Activated CD8-positive, alpha-beta memory T cell treated with anti-CD3 and anti-CD28 coated beads for 4 hours (primary cell): ENCODE results near the gene ABCA1.
"Not testable (repeated sequence)": the region's sequence is repeated elsewhere in the genome, so short reads cannot be mapped to it uniquely, and the experiment has no call there.

Source experiments
- DNase-seq, 2 donors: peaks; one replicate each; pipeline ENCODE4 v3.0.0-alpha.2; 2020; ENCODE audit warnings: low read depth in 2 of 2

Gene ABCA1

DNA sequence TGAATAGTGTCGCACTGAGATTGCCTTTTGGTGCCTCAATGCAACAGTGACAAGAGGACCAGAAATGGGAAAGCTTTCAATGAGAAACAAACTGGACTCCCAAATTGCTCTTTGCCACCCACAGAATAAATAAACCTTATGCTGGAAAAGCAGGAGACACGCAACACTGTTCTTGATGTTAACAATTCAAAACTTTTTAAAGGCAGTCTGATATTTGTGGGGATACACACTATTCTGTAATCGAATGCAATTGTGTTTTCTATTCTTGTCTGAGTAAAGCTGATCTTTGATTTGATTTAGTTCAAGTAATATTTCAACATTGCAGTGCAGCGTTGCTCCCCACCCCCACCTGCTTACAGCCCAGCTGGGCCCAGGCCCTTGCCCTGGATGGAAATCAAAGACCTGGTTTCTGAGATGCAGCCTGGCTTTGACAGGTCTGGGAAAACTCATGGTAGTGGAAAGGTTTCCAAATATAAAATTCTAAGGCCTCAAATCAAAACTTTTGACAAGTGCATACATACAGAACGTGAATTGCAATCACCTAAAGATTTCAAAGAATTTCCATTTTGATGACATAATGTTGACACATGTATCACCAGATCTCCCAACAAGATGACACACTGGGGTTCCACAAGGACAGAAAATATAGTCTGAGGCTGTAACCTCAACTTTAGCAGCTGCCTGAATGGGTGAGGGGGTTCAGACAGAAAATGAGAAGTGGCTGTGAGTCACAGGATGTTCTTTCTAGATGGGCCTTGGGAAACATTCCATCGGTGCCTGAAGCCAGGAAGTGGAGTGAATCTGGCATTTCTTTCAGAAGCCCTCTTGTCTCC, 55.1 kb downstream of the ABCA1 start:
- DNase-seq, result no peak

GRCh38 chr9:104871961-104872527, 55.9 kb downstream of the ABCA1 start:
- no peak for DNase-seq

DNA sequence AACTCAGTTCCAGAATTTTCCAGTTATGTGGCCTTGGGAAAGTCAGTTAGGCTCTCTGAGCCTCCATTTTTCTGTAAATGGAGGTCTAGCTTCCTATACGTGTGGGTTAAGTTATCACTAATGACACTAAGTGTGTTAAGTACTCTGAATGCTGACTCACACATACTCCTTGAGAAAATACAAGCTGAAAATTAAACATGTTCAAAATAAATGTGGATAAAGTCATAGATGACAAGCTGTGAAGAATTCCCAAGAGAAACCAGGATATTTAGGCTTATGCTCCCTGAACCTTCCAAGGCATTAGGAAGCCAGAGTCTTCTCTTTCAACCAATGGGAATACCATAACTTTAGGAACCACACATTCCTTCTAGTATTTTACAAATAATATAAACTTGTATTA, 58.1 kb downstream of the ABCA1 start:
- DNase-seq, result no peak

GRCh38 chr9:104868687-104869404, 59.1 kb downstream of the ABCA1 start:
- DNase-seq, result no peak

GRCh38 chr9:104868303-104868686, 59.7 kb downstream of the ABCA1 start:
- no peak for DNase-seq

GRCh38 chr9:104866191-104866590, 61.8 kb downstream of the ABCA1 start:
- no peak for DNase-seq

GRCh38 chr9:104864675-104865104, 63.3 kb downstream of the ABCA1 start:
- no peak for DNase-seq

DNA sequence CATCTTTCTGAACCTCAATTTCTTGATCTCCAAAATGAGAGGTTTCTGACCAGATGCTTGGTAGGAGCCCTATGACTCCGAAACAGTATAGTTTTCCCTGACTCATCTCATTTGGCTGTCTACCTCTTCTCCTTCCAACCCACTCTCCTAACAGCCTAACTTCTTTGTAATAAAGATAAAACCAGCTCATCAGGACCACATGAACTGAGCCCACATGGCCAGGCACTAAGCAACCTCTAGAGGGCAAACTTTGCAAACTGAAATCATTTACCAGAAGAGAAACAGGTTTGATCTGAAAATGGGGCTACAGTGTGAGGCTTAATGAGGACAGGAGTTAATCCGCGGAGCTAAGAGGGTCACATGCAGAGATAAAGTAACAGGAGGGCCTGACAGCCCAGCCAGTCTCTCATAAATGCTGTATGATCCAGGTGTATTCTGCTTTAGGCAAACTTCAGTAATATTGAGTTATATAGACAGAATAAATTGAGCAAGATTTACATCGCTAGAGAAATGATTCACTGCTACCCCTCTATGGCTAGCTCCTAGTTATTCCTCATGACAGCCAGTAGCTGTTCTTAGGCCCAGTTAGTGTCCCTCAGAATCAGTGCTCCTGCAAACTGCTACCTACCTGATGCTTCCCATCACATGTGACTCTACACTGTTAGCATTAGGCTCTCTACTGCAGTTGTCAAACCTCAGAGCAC, 64.6 kb downstream of the ABCA1 start:
- DNase-seq, result peak in 1 of 2 donors; percentile 2

DNA sequence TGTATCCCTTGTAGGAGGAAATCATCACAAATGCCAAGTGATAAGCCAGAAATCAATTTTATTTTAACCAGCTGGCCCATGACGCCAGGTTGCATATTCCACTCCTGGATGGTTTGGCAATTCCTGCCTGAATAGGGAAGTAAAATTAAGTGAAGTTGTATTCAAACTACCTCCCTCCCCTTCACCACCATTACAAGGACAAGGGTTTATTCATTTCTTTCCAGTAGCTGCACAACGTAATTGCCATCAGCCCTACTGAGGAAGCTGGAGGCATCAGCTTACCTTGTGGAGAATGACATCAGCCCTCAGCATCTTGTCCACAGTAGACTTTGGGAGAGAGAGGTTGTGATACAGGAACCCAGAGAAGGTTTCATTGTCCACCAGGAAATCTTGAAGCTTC, 66.6 kb downstream of the ABCA1 start:
- no peak for DNase-seq

DNA sequence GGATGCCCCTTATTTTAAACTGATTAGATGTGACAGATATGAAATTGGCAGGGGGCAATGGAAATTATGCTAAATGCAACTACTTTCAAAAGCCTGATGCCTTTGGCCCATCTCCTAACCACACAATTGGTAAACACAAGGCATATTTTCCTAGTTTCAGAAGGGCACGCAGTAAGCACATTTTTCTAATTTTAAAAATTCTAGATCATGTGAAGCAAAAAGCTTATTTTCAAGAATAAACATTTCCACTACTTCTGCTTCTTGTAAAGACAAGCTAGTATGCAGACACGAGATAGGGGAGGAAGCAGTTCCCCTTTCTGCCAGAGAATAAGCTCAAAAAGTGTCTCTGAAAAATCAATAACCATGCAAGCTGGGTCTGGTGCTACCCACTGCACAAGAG, 67.7 kb downstream of the ABCA1 start:
- DNase-seq, result no peak

DNA sequence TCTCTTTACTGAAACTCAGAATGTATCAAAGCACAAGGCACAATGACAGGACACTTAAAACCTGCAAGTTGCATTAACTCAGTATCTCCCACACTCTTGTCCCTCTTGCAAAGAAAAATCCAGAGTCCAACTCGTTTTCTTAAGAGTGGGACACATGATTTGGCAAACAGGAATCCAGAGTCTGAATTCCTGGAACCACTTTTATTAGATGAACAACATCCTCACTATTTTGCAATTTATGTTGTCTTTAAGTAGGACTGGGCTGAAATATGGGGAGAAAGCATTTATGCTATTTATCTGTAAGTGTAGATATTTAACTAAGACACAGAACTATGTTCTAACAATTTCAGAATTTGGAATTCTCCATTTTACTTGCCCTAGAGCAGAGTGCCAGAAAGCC, 69.1 kb downstream of the ABCA1 start:
- DNase-seq, result no peak

DNA sequence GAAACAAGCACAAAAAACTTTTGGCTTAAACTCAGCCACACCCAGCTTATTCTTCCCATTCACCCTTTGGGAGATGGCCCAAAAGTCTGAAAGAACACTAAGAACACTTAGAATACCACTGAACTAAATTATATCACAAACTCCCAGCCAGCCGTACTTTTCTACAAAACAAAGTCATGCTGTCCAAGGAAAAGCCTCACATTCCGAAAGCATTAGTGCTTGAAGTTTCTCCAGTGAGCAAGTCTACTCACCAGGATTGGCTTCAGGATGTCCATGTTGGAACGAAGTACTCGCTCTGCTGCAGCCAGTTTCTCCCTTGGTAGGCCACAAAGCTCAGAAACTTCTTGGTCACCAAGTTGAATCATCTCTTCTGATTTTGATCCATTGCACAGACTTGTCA, 69.7 kb downstream of the ABCA1 start:
- no peak for DNase-seq

DNA sequence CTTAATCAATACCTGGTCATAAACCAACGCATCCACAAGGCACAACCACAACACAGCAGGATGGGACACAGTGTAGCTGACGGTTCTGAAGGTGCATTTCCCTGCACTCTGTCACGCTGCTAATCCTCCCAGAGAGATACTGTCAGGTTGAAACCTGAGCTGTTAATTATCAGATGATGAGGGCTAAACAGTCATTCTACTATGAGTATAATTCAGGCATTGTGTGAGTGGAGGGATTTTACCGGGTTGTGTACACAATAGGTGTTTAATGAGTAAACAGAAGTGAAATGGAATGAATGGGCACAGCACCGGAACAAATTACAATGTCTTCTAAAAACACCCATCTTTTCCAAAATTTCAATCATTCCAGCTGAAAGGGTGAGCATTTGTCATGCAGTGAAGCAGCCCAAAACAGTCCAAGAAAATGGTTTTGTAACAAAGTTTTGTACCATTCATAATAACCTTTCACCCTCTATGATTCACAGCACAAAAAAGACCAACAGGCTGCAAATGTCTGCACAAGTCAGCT, 71.5 kb downstream of the ABCA1 start:
- DNase-seq, result no peak

- DNase-seq, result no peak
These were observed 72.1 kb downstream of the ABCA1 start for GRCh38 chr9:104855807-104856206.

DNA sequence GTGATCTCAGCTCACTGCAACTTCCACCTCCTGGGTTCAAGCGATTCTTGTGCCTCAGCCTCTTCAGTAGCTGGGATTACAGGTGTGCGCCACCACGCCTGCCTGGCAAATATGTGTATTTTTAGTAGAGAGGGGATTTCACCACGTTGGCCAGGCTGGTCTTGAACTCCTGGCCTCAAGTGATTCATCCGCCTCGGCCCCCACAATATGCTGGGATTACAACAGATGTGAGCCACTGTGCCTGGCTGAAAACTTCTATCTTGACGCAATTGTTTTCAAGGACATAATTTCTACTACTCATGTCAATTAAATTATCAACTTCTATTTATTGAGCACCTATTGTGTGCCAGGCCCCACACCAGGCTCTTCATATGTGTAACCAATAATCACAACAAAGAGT, 72.7 kb downstream of the ABCA1 start:
- DNase-seq, result not testable (repeated sequence)

DNA sequence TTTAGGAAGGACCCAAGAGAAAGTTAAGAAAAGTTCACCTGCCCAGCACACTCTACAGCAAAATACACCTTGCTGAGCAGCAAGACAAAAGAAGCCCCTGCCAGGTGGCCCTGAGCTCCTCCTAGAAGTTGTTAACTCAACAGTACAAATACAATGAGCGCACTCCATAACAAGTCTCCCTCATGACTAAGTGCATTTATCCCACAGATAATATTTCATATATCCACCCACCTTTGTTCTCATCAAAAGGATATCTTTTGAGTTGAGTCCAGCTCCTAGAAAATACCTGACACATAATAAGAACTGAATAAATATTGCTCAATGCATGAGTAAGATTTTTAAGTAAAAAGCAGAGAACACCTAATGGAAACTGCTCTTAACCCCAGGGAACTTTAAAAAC, 73.3 kb downstream of the ABCA1 start:
- DNase-seq, result no peak

DNA sequence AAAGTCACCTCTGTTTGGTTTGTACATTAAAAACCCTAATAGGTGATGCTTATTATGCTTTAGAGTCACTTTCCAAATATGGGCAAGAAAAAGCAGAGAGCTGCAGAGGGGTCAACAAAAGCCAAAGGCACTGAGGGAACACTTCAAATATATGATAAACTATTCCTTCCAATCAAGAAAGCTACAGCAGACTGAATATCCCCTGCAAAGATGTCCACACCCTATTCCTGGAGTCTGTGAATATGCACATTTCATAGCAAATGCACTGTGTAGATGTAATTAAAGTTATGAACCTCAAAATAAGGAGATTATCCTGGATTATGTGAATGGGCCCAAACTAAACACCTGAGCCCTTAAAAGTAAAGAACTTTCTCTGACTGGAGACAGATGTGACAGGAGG, 74.3 kb downstream of the ABCA1 start:
- no peak for DNase-seq

DNA sequence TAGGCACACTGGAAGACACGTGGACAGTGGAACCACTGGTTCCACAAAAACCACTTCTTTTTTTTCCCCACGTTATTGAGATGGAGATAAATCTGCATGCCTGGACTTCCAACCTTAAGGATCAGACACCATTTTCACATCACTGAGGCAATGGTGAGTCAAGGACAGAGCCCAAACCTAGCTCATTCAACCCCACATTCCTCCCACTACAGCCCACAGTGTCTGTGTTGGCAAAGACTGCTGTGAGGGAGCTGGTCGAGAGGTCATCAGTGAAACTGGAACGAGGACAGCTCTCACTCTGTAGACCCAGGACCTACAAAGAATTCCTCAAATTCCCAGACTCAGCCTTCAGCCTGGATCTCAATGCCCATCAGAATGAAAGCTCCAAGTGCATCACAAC, 74.8 kb downstream of the ABCA1 start:
- DNase-seq, result no peak

GRCh38 chr9:104851546-104851920, 76.4 kb downstream of the ABCA1 start:
- DNase-seq, result no peak

GRCh38 chr9:104850786-104851545, 77.0 kb downstream of the ABCA1 start:
- no peak for DNase-seq

GRCh38 chr9:104849023-104849422, 78.9 kb downstream of the ABCA1 start:
- DNase-seq, result no peak
